GM23338 (cell line): ENCODE results near the gene APH1A. TPM values are rescaled to one million over a fixed set of nuclear protein-coding genes. Genes with fewer than 3 reads are reported as not detected.

Experiments used
- ATAC-seq: fragments of 200-7000 bp; cut with Tn5 transposase; 3 replicates; pipeline ENCODE4 v1.9.1; 2020
- DNase-seq: peaks from one replicate; pipeline ENCODE4 v3.0.0-alpha.2; 2015; ENCODE audit warnings: low spot score
- H2AFZ ChIP-seq: fragments of 200-600 bp; sonication (generic); 2 replicates; pipeline ENCODE4 v1.8.0; 2016; ENCODE audit warnings: antibody characterized with exemption, mild to moderate bottlenecking, moderate library complexity
- H3F3A ChIP-seq: fragments of 200-600 bp; sonication (generic); replicated peaks from 2 replicates; pipeline ENCODE4 v1.8.0; 2017; ENCODE audit warnings: antibody characterized with exemption, mixed run types, low read depth
- H3K27ac ChIP-seq: fragments of 200-600 bp; sonication (generic); 2 replicates; pipeline ENCODE4 v1.6.1; 2016; ENCODE audit warnings: low read depth
- H3K27me3 ChIP-seq: fragments of 200-600 bp; sonication (generic); 2 replicates; pipeline ENCODE4 v1.8.0; 2016; ENCODE audit warnings: mild to moderate bottlenecking, mixed run types, moderate library complexity; ENCODE audit not compliant: insufficient read depth
- H3K36me3 ChIP-seq: fragments of 200-600 bp; sonication (generic); 2 replicates; pipeline ENCODE4 v1.8.0; 2016; ENCODE audit warnings: mild to moderate bottlenecking; ENCODE audit not compliant: insufficient read depth
- H3K4me1 ChIP-seq: fragments of 200-600 bp; sonication (generic); 2 replicates; pipeline ENCODE4 v1.8.0; 2016; ENCODE audit warnings: mild to moderate bottlenecking, moderate library complexity; ENCODE audit not compliant: insufficient read depth
- H3K4me2 ChIP-seq: fragments of 200-600 bp; sonication (generic); 2 replicates; pipeline ENCODE4 v1.7.1; 2017; ENCODE audit warnings: mixed run types
- H3K4me3 ChIP-seq: fragments of 200-600 bp; sonication (generic); 2 replicates; pipeline ENCODE4 v1.6.1; 2016; ENCODE audit warnings: mixed run types
- H3K79me2 ChIP-seq: fragments of 200-600 bp; sonication (generic); replicated peaks from 2 replicates; pipeline ENCODE4 v1.8.0; 2017; ENCODE audit warnings: mild to moderate bottlenecking; ENCODE audit not compliant: insufficient read depth
- H3K9me2 ChIP-seq: fragments of 200-600 bp; sonication (generic); 2 replicates; pipeline ENCODE4 v1.8.0; 2017; ENCODE audit not compliant: insufficient read depth
- H4K20me1 ChIP-seq: fragments of 200-600 bp; sonication (generic); replicated peaks from 2 replicates; pipeline ENCODE4 v1.8.0; 2017; ENCODE audit warnings: mild to moderate bottlenecking; ENCODE audit not compliant: insufficient read depth
- H3K27ac Mint-ChIP-seq: 2 replicates; pipeline ENCODE4 v1.8.0; 2020; ENCODE audit warnings: inconsistent platforms, mild to moderate bottlenecking, moderate library complexity, mixed read lengths
- H3K27me3 Mint-ChIP-seq: 3 replicates; pipeline ENCODE4 v1.8.0; 2022; ENCODE audit warnings: low read depth, mild to moderate bottlenecking, moderate library complexity, mixed read lengths, inconsistent platforms; ENCODE audit not compliant: insufficient read depth, poor library complexity
- H3K36me3 Mint-ChIP-seq: 3 replicates; pipeline ENCODE4 v1.8.0; 2021; ENCODE audit warnings: low read depth, mild to moderate bottlenecking, inconsistent platforms, moderate library complexity, mixed read lengths
- H3K4me1 Mint-ChIP-seq: 3 replicates; pipeline ENCODE4 v1.8.0; 2020; ENCODE audit warnings: mild to moderate bottlenecking, inconsistent platforms, mixed read lengths
- H3K4me3 Mint-ChIP-seq: 3 replicates; pipeline ENCODE4 v1.8.0; 2021; ENCODE audit warnings: moderate library complexity, mild to moderate bottlenecking, inconsistent platforms, mixed read lengths
- H3K9me3 Mint-ChIP-seq: 3 replicates; pipeline ENCODE4 v1.8.0; 2020; ENCODE audit warnings: moderate library complexity, mild to moderate bottlenecking, inconsistent platforms, mixed read lengths
- CREB1 ChIP-seq: fragments of 250-450 bp; sonication (Bioruptor Pico); IDR thresholded peaks from 2 replicates; pipeline ENCODE4 v1.5.0; 2020; ENCODE audit warnings: low read depth, mild to moderate bottlenecking, moderate library complexity
- EZH2 ChIP-seq: fragments of 200-600 bp; sonication (generic); IDR thresholded peaks from one replicate; pipeline ENCODE4 v1.8.0; 2017; ENCODE audit warnings: antibody characterized with exemption, mild to moderate bottlenecking, low read depth; ENCODE audit not compliant: unreplicated experiment
- POLR2AphosphoS5 ChIP-seq: IDR thresholded peaks from 2 replicates; pipeline ENCODE4 v1.6.1; 2016; ENCODE audit warnings: antibody characterized with exemption, low read depth
- STAT1 ChIP-seq: IDR thresholded peaks from one replicate; pipeline ENCODE4 v1.6.1; 2016; ENCODE audit warnings: antibody characterized with exemption; ENCODE audit not compliant: unreplicated experiment
- ZNF114 ChIP-seq: fragments of 250-450 bp; sonication (Bioruptor Pico); IDR thresholded peaks from 2 replicates; pipeline ENCODE4 v1.5.0; 2020; ENCODE audit warnings: mild to moderate bottlenecking, moderate library complexity
- ZNF331 ChIP-seq: fragments of 250-450 bp; sonication (Bioruptor Pico); IDR thresholded peaks from 2 replicates; pipeline ENCODE4 v1.5.0; 2020; ENCODE audit warnings: low read depth, mild to moderate bottlenecking, moderate library complexity
- polyA plus RNA-seq: library from polyadenylated mRNA; unstranded; fragments of >200 nt; fragmentation: Nextera tagmentation; extraction: Ambion mirVana; gene quantifications from 2 replicates; pipeline ENCODE4 v1.2.1, GENCODE V29; 2016
- total RNA-seq: library from RNA; depleted of rRNA; stranded (reverse); fragments of >200 nt; shearing (Covaris generic); gene quantifications from 2 replicates; pipeline ENCODE4 v1.2.3, GENCODE V29; 2014
- TF ChIP-seq, protein P1 (sequence below): fragments of 250-450 bp; sonication (Bioruptor Pico); IDR thresholded peaks from 2 replicates; pipeline ENCODE4 v1.5.0; 2020; ENCODE audit warnings: mild to moderate bottlenecking, moderate library complexity
- TF ChIP-seq, protein P2 (sequence below), 2 experiments: fragments of 200-600 bp in 1 of 2; sonication (generic) in 1 of 2; conservative IDR thresholded peaks; 2 replicates each; pipeline versions ENCODE4 v1.5.1 to v1.6.1; 2016 to 2017; ENCODE audit warnings: antibody characterized with exemption in 2 of 2, low read depth in 2 of 2, mild to moderate bottlenecking in 2 of 2, moderate library complexity in 1 of 2

Gene APH1A
- total and polyA plus RNA-seq, 2 experiments from 2014 or later, result 17.7 to 82.7 TPM

DNA sequence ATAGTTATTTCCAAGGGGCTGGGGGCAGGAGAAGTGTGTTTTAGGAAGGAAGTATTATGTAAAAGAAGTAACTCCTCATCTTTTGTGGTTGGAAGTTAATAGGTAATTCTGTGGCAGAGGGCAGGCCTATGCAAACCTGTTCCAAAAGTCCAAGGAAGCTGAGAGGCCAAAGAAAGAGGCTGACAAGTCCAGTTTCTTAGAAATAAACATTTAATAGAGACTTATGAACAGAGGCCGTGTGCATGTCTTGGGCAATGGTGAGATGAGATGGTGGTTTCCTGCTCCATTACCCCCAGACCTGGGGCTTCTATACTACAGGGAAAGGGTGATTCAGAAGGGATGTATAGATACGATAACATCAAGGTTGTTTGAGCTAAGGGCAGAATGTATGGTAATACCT lies 18.9 kb downstream of the APH1A start (continued):
- TF ChIP-seq, protein P1, sequence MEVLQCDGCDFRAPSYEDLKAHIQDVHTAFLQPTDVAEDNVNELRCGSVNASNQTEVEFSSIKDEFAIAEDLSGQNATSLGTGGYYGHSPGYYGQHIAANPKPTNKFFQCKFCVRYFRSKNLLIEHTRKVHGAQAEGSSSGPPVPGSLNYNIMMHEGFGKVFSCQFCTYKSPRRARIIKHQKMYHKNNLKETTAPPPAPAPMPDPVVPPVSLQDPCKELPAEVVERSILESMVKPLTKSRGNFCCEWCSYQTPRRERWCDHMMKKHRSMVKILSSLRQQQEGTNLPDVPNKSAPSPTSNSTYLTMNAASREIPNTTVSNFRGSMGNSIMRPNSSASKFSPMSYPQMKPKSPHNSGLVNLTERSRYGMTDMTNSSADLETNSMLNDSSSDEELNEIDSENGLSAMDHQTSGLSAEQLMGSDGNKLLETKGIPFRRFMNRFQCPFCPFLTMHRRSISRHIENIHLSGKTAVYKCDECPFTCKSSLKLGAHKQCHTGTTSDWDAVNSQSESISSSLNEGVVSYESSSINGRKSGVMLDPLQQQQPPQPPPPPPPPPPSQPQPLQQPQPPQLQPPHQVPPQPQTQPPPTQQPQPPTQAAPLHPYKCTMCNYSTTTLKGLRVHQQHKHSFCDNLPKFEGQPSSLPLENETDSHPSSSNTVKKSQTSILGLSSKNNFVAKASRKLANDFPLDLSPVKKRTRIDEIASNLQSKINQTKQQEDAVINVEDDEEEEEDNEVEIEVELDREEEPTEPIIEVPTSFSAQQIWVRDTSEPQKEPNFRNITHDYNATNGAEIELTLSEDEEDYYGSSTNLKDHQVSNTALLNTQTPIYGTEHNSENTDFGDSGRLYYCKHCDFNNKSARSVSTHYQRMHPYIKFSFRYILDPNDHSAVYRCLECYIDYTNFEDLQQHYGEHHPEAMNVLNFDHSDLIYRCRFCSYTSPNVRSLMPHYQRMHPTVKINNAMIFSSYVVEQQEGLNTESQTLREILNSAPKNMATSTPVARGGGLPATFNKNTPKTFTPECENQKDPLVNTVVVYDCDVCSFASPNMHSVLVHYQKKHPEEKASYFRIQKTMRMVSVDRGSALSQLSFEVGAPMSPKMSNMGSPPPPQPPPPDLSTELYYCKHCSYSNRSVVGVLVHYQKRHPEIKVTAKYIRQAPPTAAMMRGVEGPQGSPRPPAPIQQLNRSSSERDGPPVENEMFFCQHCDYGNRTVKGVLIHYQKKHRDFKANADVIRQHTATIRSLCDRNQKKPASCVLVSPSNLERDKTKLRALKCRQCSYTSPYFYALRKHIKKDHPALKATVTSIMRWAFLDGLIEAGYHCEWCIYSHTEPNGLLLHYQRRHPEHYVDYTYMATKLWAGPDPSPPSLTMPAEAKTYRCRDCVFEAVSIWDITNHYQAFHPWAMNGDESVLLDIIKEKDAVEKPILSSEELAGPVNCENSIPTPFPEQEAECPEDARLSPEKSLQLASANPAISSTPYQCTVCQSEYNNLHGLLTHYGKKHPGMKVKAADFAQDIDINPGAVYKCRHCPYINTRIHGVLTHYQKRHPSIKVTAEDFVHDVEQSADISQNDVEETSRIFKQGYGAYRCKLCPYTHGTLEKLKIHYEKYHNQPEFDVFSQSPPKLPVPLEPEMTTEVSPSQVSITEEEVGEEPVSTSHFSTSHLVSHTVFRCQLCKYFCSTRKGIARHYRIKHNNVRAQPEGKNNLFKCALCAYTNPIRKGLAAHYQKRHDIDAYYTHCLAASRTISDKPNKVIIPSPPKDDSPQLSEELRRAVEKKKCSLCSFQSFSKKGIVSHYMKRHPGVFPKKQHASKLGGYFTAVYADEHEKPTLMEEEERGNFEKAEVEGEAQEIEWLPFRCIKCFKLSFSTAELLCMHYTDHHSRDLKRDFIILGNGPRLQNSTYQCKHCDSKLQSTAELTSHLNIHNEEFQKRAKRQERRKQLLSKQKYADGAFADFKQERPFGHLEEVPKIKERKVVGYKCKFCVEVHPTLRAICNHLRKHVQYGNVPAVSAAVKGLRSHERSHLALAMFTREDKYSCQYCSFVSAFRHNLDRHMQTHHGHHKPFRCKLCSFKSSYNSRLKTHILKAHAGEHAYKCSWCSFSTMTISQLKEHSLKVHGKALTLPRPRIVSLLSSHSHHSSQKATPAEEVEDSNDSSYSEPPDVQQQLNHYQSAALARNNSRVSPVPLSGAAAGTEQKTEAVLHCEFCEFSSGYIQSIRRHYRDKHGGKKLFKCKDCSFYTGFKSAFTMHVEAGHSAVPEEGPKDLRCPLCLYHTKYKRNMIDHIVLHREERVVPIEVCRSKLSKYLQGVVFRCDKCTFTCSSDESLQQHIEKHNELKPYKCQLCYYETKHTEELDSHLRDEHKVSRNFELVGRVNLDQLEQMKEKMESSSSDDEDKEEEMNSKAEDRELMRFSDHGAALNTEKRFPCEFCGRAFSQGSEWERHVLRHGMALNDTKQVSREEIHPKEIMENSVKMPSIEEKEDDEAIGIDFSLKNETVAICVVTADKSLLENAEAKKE (CRISPR knock-in tag), result no peak
- TF ChIP-seq EZH2 (no peak), STAT1 (no peak), ZNF331 (CRISPR knock-in tag) (no peak), ZNF114 (CRISPR knock-in tag) (no peak)
- TF ChIP-seq, protein P2, sequence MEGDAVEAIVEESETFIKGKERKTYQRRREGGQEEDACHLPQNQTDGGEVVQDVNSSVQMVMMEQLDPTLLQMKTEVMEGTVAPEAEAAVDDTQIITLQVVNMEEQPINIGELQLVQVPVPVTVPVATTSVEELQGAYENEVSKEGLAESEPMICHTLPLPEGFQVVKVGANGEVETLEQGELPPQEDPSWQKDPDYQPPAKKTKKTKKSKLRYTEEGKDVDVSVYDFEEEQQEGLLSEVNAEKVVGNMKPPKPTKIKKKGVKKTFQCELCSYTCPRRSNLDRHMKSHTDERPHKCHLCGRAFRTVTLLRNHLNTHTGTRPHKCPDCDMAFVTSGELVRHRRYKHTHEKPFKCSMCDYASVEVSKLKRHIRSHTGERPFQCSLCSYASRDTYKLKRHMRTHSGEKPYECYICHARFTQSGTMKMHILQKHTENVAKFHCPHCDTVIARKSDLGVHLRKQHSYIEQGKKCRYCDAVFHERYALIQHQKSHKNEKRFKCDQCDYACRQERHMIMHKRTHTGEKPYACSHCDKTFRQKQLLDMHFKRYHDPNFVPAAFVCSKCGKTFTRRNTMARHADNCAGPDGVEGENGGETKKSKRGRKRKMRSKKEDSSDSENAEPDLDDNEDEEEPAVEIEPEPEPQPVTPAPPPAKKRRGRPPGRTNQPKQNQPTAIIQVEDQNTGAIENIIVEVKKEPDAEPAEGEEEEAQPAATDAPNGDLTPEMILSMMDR (conservative IDR thresholded peaks at IDR 0.05; ENCODE audit: low read depth in 2 of 2), result no peak

DNA sequence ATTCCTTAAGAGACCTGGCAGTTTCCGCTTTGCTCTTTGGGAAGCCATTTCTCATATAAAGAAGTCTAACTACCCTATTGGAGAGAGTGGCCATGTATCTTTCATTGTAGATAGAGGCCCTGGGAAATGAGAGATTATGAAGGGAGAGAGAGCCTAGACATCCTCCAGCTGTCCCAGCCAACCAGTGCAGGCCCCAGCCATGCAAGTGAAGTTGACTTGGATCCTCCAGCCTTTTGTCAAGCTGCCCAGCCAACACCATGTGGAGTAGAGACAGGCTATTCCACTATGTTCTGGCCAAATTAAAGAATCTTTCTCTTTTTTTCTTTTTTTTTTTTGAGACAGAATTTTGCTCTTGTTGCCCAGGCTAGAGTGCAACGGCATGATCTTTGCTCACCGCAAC lies 25.8 kb downstream of the APH1A start:
- no peaks in the 10 kb centered on the region for H3K4me1 Mint-ChIP-seq
- Histone ChIP-seq H3K27ac (no peak overlapping the region), H3K36me3 (no peaks in the 10 kb centered on the region), H2AFZ (no peak overlapping the region; the same call in 1 of the 2 replicates), H3K4me2 (no peak overlapping the region), H3K4me1 (no peaks in the 10 kb centered on the region), H4K20me1 (no peaks in the 10 kb centered on the region), H3K79me2 (no peaks in the 10 kb centered on the region), H3F3A (no peaks in the 10 kb centered on the region), H3K27me3 (no peaks in the 10 kb centered on the region), H3K9me2 (peaks cover 3% of the 10 kb centered on the region; the same call in 1 of the 2 replicates), H3K4me3 (no peak overlapping the region)
- ATAC-seq (no peak), DNase-seq (no peak)
- H3K9me3 Mint-ChIP-seq, result no peaks in the 10 kb centered on the region
- no peaks in the 10 kb centered on the region for H3K36me3 Mint-ChIP-seq
- no peak overlapping the region for H3K27ac Mint-ChIP-seq
- H3K4me3 Mint-ChIP-seq, result no peak overlapping the region
- H3K27me3 Mint-ChIP-seq, result peaks cover 3% of the 10 kb centered on the region
- TF ChIP-seq, protein P1 (CRISPR knock-in tag), result no peak
- TF ChIP-seq POLR2AphosphoS5 (no peak), ZNF331 (CRISPR knock-in tag) (no peak), CREB1 (no peak)
